H1 (cell line): ENCODE data around the gene APOO. TPM values are rescaled to one million over a fixed set of nuclear protein-coding genes. Genes with fewer than 3 reads are reported as not detected.

Experiments
- CTCF ChIA-PET: fragments of 300-600 bp; sonication (Branson Sonifier 250); formaldehyde crosslinking; loops from one replicate; lab custom pipeline; 2021; ENCODE audit not compliant: partially characterized antibody; lab: Charles Lee
- POLR2A ChIA-PET: fragments of 300-600 bp; sonication (Branson Sonifier 250); formaldehyde crosslinking; loops from one replicate; lab custom pipeline; 2021; ENCODE audit warnings: inconsistent platforms; ENCODE audit not compliant: partially characterized antibody; lab: Charles Lee
- DNase-seq, 2 experiments: peaks; one replicate each; pipeline versions ENCODE4 v3.0.0 to v3.0.0-alpha.2; 2010 to 2022; ENCODE audit warnings: low spot score in 2 of 2, low read depth in 1 of 2, mixed read lengths in 1 of 2
- FAIRE-seq: peaks from 2 replicates; lab custom pipeline; 2011; peaks lifted over from hg19 to GRCh38; lab: Jason Lieb, UNC
- H2AFZ ChIP-seq: 2 replicates; pipeline ENCODE4 v1.8.1; 2012; ENCODE audit warnings: low read length, inconsistent platforms
- H2AK5ac ChIP-seq: 2 replicates; pipeline ENCODE4 v1.6.1; 2013; ENCODE audit warnings: low read depth, low read length
- H2BK120ac ChIP-seq: replicated peaks from 2 replicates; pipeline ENCODE3; 2013; ENCODE audit warnings: low read depth, low read length, inconsistent platforms
- H2BK12ac ChIP-seq: 2 replicates; pipeline ENCODE4 v1.6.1; 2013; ENCODE audit warnings: low read depth, low read length
- H2BK15ac ChIP-seq: 2 replicates; pipeline ENCODE4 v1.6.1; 2013; ENCODE audit warnings: low read length
- H2BK20ac ChIP-seq: 2 replicates; pipeline ENCODE4 v1.6.1; 2013; ENCODE audit warnings: low read length
- H2BK5ac ChIP-seq: 2 replicates; pipeline ENCODE4 v1.6.1; 2013; ENCODE audit warnings: low read depth, low read length
- H3K14ac ChIP-seq: 2 replicates; pipeline ENCODE4 v1.6.1; 2013; ENCODE audit warnings: inconsistent platforms; ENCODE audit not compliant: insufficient read length
- H3K18ac ChIP-seq: 2 replicates; pipeline ENCODE4 v1.6.1; 2013; ENCODE audit warnings: low read length; ENCODE audit errors: extremely low read depth
- H3K23ac ChIP-seq: 2 replicates; pipeline ENCODE4 v1.6.1; 2013; ENCODE audit warnings: inconsistent platforms; ENCODE audit not compliant: insufficient read length
- H3K23me2 ChIP-seq: 2 replicates; pipeline ENCODE4 v1.6.1; 2013; ENCODE audit warnings: low read depth, low read length
- H3K27ac ChIP-seq: 2 replicates; pipeline ENCODE4 v1.6.1; 2011; ENCODE audit warnings: low read depth, low read length, inconsistent platforms
- H3K27me3 ChIP-seq, 4 experiments: replicated peaks in 1 of 4; 1 replicate in 1 of 4; 2 replicates in 3 of 4; pipeline versions ENCODE4 v1.6.1 to v1.8.1; 2011 to 2013; ENCODE audit warnings: low read length in 3 of 4, mild to moderate bottlenecking in 3 of 4, inconsistent platforms in 2 of 4, mixed read lengths in 2 of 4, moderate library complexity in 1 of 4; ENCODE audit not compliant: control insufficient read depth in 3 of 4, insufficient read depth in 3 of 4; ENCODE audit errors: extremely low read depth in 1 of 4
- H3K36me3 ChIP-seq, 4 experiments: 2 replicates each; pipeline versions ENCODE4 v1.6.1 to v1.8.1; 2011 to 2013; ENCODE audit warnings: mild to moderate bottlenecking in 4 of 4, low read length in 3 of 4, moderate library complexity in 2 of 4, control low read depth in 1 of 4, inconsistent platforms in 1 of 4; ENCODE audit not compliant: insufficient read depth in 4 of 4, control insufficient read depth in 2 of 4
- H3K4ac ChIP-seq: replicated peaks from 2 replicates; pipeline ENCODE3; 2013; ENCODE audit warnings: low read length, low read depth, mixed read lengths, inconsistent platforms; ENCODE audit not compliant: insufficient read length
- H3K4me1 ChIP-seq, 4 experiments: replicated peaks in 1 of 4; 1 replicate in 1 of 4; 2 replicates in 3 of 4; pipeline versions ENCODE4 v1.6.1 to v1.8.1; 2011 to 2013; ENCODE audit warnings: low read length in 3 of 4, inconsistent platforms in 2 of 4, mixed read lengths in 1 of 4; ENCODE audit not compliant: insufficient read depth in 4 of 4, control insufficient read depth in 3 of 4
- H3K4me2 ChIP-seq, 2 experiments: 2 replicates each; pipeline versions ENCODE4 v1.6.1 to v1.8.1; 2011 to 2013; ENCODE audit warnings: low read depth in 2 of 2, low read length in 2 of 2, control low read depth in 1 of 2, inconsistent platforms in 1 of 2, mild to moderate bottlenecking in 1 of 2; ENCODE audit not compliant: insufficient read depth in 1 of 2
- H3K4me3 ChIP-seq, 4 experiments: fragments of 200-600, 300-600 bp in 1 of 4; sonication (generic), shearing (Covaris generic), sonication (Bioruptor Twin) in 1 of 4; 2 replicates each; pipeline versions ENCODE4 v1.5.1 to v1.8.1; 2011 to 2016; ENCODE audit warnings: low read length in 4 of 4, low read depth in 3 of 4, control low read depth in 2 of 4, inconsistent platforms in 2 of 4, mild to moderate bottlenecking in 2 of 4, mixed read lengths in 1 of 4, moderate library complexity in 1 of 4; ENCODE audit not compliant: insufficient read depth in 2 of 4; ENCODE audit errors: extremely low read depth in 1 of 4
- H3K56ac ChIP-seq: replicated peaks from 2 replicates; pipeline ENCODE3; 2013; ENCODE audit warnings: low read depth, mild to moderate bottlenecking, mixed read lengths, low read length, inconsistent platforms; ENCODE audit not compliant: insufficient read length
- H3K79me1 ChIP-seq: 2 replicates; pipeline ENCODE4 v1.6.1; 2013; ENCODE audit warnings: low read depth, low read length, control low read depth
- H3K79me2 ChIP-seq, 2 experiments: 2 replicates each; pipeline versions ENCODE4 v1.6.1 to v1.8.1; 2012 to 2013; ENCODE audit warnings: low read length in 2 of 2, mild to moderate bottlenecking in 2 of 2, inconsistent platforms in 1 of 2; ENCODE audit not compliant: insufficient read depth in 2 of 2, control insufficient read depth in 1 of 2
- H3K9ac ChIP-seq, 4 experiments: replicated peaks in 1 of 4; 1 replicate in 1 of 4; 2 replicates in 3 of 4; pipeline versions ENCODE4 v1.6.1 to v1.8.1; 2011 to 2013; ENCODE audit warnings: low read depth in 3 of 4, low read length in 3 of 4, control low read depth in 2 of 4, mild to moderate bottlenecking in 2 of 4, moderate library complexity in 2 of 4, inconsistent platforms in 1 of 4; ENCODE audit errors: extremely low read depth in 1 of 4
- H3K9me3 ChIP-seq, 2 experiments: 2 replicates each; pipeline versions ENCODE4 v1.6.1 to v1.8.1; 2012 to 2013; ENCODE audit warnings: mild to moderate bottlenecking in 2 of 2, moderate library complexity in 2 of 2, control low read depth in 1 of 2, inconsistent platforms in 1 of 2, low read depth in 1 of 2, low read length in 1 of 2, mixed read lengths in 1 of 2; ENCODE audit not compliant: insufficient read depth in 2 of 2
- H4K20me1 ChIP-seq, 2 experiments: replicated peaks in 1 of 2; 2 replicates each; pipeline versions ENCODE3 to v1.8.1; 2011 to 2013; ENCODE audit warnings: inconsistent platforms in 2 of 2, low read length in 2 of 2, mild to moderate bottlenecking in 1 of 2; ENCODE audit not compliant: insufficient read depth in 2 of 2, control insufficient read depth in 1 of 2
- H4K5ac ChIP-seq: 2 replicates; pipeline ENCODE4 v1.6.1; 2013; ENCODE audit warnings: low read length, low read depth, mixed read lengths, inconsistent platforms; ENCODE audit not compliant: insufficient read length
- H4K8ac ChIP-seq: 2 replicates; pipeline ENCODE4 v1.8.0; 2013; ENCODE audit warnings: mild to moderate bottlenecking, moderate library complexity, low read length, inconsistent platforms; ENCODE audit not compliant: insufficient read depth; ENCODE audit errors: extremely low read depth
- H4K91ac ChIP-seq: replicated peaks from 2 replicates; pipeline ENCODE3; 2013; ENCODE audit warnings: low read length, mixed read lengths, inconsistent platforms; ENCODE audit not compliant: insufficient read length
- ATF2 ChIP-seq: IDR thresholded peaks from 2 replicates; pipeline ENCODE4 v1.6.1; 2012; ENCODE audit warnings: low read length, inconsistent platforms
- HDAC2 ChIP-seq, 2 experiments: fragments of 300-600 bp in 1 of 2; sonication (generic) in 1 of 2; IDR thresholded peaks; 2 replicates each; pipeline ENCODE4 v1.6.1; 2011 to 2012; ENCODE audit warnings: low read depth in 2 of 2, low read length in 2 of 2, mild to moderate bottlenecking in 2 of 2, moderate library complexity in 2 of 2, borderline replicate concordance in 1 of 2, inconsistent platforms in 1 of 2
- MAFK ChIP-seq: IDR thresholded peaks from 2 replicates; pipeline ENCODE4 v1.6.1; 2012; ENCODE audit warnings: low read depth, mild to moderate bottlenecking, improper control_type of control experiment, low read length
- POU5F1 ChIP-seq: IDR thresholded peaks from 2 replicates; pipeline ENCODE4 v1.6.1; 2011; ENCODE audit warnings: low read depth, mild to moderate bottlenecking, low read length, moderate library complexity
- RAD21 ChIP-seq, 2 experiments: IDR thresholded peaks in 1 of 2; conservative IDR thresholded peaks in 1 of 2; 2 replicates each; pipeline ENCODE4 v1.6.1; 2011; ENCODE audit warnings: low read depth in 2 of 2, low read length in 2 of 2, improper control_type of control experiment in 1 of 2, inconsistent platforms in 1 of 2, mild to moderate bottlenecking in 1 of 2, moderate library complexity in 1 of 2
- RBBP5 ChIP-seq: IDR thresholded peaks from 2 replicates; pipeline ENCODE4 v1.7.1; 2012; ENCODE audit warnings: low read depth, mild to moderate bottlenecking, inconsistent platforms, low read length, moderate library complexity, borderline replicate concordance
- RFX5 ChIP-seq: IDR thresholded peaks from 2 replicates; pipeline ENCODE4 v1.6.1; 2011; ENCODE audit warnings: low read depth, low read length, improper control_type of control experiment, borderline replicate concordance
- SAP30 ChIP-seq: fragments of 300-600 bp; sonication (generic); IDR thresholded peaks from 2 replicates; pipeline ENCODE4 v1.7.1; 2012; ENCODE audit warnings: low read length, moderate library complexity, mild to moderate bottlenecking, inconsistent platforms; ENCODE audit not compliant: insufficient read depth, insufficient replicate concordance
- SP4 ChIP-seq: IDR thresholded peaks from 2 replicates; pipeline ENCODE4 v1.6.1; 2012; ENCODE audit warnings: low read length, inconsistent platforms
- SUZ12 ChIP-seq: fragments of 200-600 bp; sonication (generic); IDR thresholded peaks from 2 replicates; pipeline ENCODE4 v1.6.1; 2012; ENCODE audit warnings: mild to moderate bottlenecking, inconsistent platforms, low read length, moderate library complexity, mixed read lengths
- WGBS, 2 experiments: shearing (Covaris generic) in 1 of 2; methylation state at CpG; one replicate each; pipeline versions ENCODE4 v1.1.6 to v1.1.7; 2013 to 2015; ENCODE audit warnings: low lambda C conversion rate in 2 of 2, mixed read lengths in 2 of 2, inconsistent platforms in 1 of 2, low coverage in 1 of 2, missing lambda C conversion rate in 1 of 2; ENCODE audit not compliant: insufficient replicate concordance in 2 of 2, insufficient coverage in 1 of 2, insufficient read length in 1 of 2; ENCODE audit errors: extremely low coverage in 1 of 2, missing lambda C conversion rate in 1 of 2; 5-methylcytosine and 5-hydroxymethylcytosine counted together
- polyA plus RNA-seq, 7 experiments: library from polyadenylated mRNA; depleted of rRNA in 3 of 7; stranded (reverse) in 5 of 7; unstranded in 2 of 7; fragments of >200 nt in 5 of 7; fragments of 200-250 nt in 2 of 7; gene quantifications; 1 replicate in 5 of 7; 2 replicates in 1 of 7; 4 replicates in 1 of 7; pipeline versions ENCODE4 v1.2.1 to v1.2.3, GENCODE V29; 2011 to 2013; ENCODE audit warnings: missing spikeins in 2 of 7, mixed read lengths in 2 of 7
- total RNA-seq: library from RNA; stranded (reverse); fragmentation: NEBNext Ultra II Directional; extraction: Animal tissue kit (Norgen Biotek cat#: 25700); gene quantifications from 2 replicates; pipeline ENCODE4 v1.2.1, GENCODE V29; 2021
- TF ChIP-seq, protein P1 (sequence below): IDR thresholded peaks from 2 replicates; pipeline ENCODE4 v1.6.1; 2011; ENCODE audit warnings: low read length, improper control_type of control experiment

APOO gene
- total and polyA plus RNA-seq, 2 of the 8 experiments (the other 6 are each of a cell fraction or from before 2014, with no cell fraction given): 25.7 to 45.0 TPM

- DNase-seq (no peak), FAIRE-seq (no peak)
- Histone ChIP-seq H4K5ac (no peak overlapping the region), H2AK5ac (no peak overlapping the region), H3K36me3 (no peaks in the 10 kb centered on the region), H3K4me2 (no peak overlapping the region), H3K79me1 (no peaks in the 10 kb centered on the region), H3K56ac (no peak overlapping the region), H4K91ac (no peak overlapping the region), H2BK5ac (no peak overlapping the region), H2AFZ (no peak overlapping the region), H3K4me1 (peaks cover 0 to 7% (median 0%) of the 10 kb centered on the region in 4 experiments; a peak in 1 of 7 replicates), H3K4ac (no peak overlapping the region), H2BK20ac (no peak overlapping the region), H3K9ac (no peak overlapping the region), H3K9me3 (no peaks in the 10 kb centered on the region), H4K8ac (no peak overlapping the region), H2BK120ac (no peak overlapping the region), H3K14ac (no peak overlapping the region), H3K23me2 (no peaks in the 10 kb centered on the region), H3K18ac (no peak overlapping the region), H3K27ac (no peak overlapping the region), H2BK12ac (no peak overlapping the region), H3K23ac (no peak overlapping the region), H2BK15ac (no peak overlapping the region), H3K27me3 (no peaks in the 10 kb centered on the region), H3K4me3 (no peak overlapping the region), H4K20me1 (no peaks in the 10 kb centered on the region), H3K79me2 (no peaks in the 10 kb centered on the region)
- ChIA-PET POLR2A (no interaction called here), CTCF (no interaction called here)
- 92% methylated on average over 3 of the region's 3 CpGs; no CpG with 5 or more reads in 1 of the 2 experiments for WGBS, 2 experiments
- no peak for TF ChIP-seq RAD21 (IDR thresholded peaks at IDR 0.05 in 1 of 2, conservative IDR thresholded peaks at IDR 0.05 in 1 of 2; ENCODE audit: low read depth in 2 of 2, low read length in 2 of 2)
- TF ChIP-seq, protein P1, sequence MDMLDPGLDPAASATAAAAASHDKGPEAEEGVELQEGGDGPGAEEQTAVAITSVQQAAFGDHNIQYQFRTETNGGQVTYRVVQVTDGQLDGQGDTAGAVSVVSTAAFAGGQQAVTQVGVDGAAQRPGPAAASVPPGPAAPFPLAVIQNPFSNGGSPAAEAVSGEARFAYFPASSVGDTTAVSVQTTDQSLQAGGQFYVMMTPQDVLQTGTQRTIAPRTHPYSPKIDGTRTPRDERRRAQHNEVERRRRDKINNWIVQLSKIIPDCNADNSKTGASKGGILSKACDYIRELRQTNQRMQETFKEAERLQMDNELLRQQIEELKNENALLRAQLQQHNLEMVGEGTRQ: no peak
- TF ChIP-seq MAFK: no peak
- TF ChIP-seq RFX5: no peak
- no peak for TF ChIP-seq HDAC2 (IDR thresholded peaks at IDR 0.05; ENCODE audit: borderline replicate concordance in 1 of 2, low read depth in 2 of 2, low read length in 2 of 2)
- no peak for TF ChIP-seq ATF2
- TF ChIP-seq POU5F1: no peak
- no peak for TF ChIP-seq SAP30
- no peak for TF ChIP-seq RBBP5
- TF ChIP-seq SP4: no peak
- TF ChIP-seq SUZ12: no peak
Measured at GRCh38 chrX:23810279-23810678, 97.5 kb downstream of the APOO start.
